Right ventricle myocardium superior (tissue), 1 donor: ENCODE results near the gene SCAPER. TPM values are rescaled to one million over a fixed set of nuclear protein-coding genes. Genes with fewer than 3 reads are reported as not detected.
"Not testable (repeated sequence)": the region's sequence is repeated elsewhere in the genome, so short reads cannot be mapped to it uniquely, and the experiment has no call there.

Source experiments
- ATAC-seq: fragments of 200-7000 bp; cut with Tn5 transposase; one replicate; pipeline ENCODE4 v1.9.1; 2020; ENCODE audit warnings: mild to moderate bottlenecking; ENCODE audit not compliant: poor library complexity
- DNase-seq: peaks from one replicate; pipeline ENCODE4 v3.0.0-alpha.2; 2020
- intact Hi-C: fragments of 100-400 bp; cut with DNase I; formaldehyde crosslinking; loops from one replicate; pipeline ENCODE4 v1.11.2; 2022
- microRNA-seq: library from miRNA; unstranded; fragments of <30 nt; microRNA quantifications from one replicate; pipeline ENCODE4 v1.2.0, GENCODE V29; 2020
- total RNA-seq: library from RNA; stranded (reverse); fragmentation: NEBNext Ultra II Directional; extraction: Animal tissue kit (Norgen Biotek cat#: 25700); gene quantifications from one replicate; pipeline ENCODE4 v1.2.1, GENCODE V29; 2021
- donor health status: DM: no; HTN: yes; CAD: no; lungs with severe emphysema.

The SCAPER gene
- total RNA-seq, 1 donor from 2014 or later = 47.8 TPM

- intact Hi-C loops = no loop called here
- no peak for DNase-seq
- no peak for ATAC-seq
Observed at GRCh38 chr15:76298986-76299385, 606.2 kb downstream of the SCAPER start.

DNA sequence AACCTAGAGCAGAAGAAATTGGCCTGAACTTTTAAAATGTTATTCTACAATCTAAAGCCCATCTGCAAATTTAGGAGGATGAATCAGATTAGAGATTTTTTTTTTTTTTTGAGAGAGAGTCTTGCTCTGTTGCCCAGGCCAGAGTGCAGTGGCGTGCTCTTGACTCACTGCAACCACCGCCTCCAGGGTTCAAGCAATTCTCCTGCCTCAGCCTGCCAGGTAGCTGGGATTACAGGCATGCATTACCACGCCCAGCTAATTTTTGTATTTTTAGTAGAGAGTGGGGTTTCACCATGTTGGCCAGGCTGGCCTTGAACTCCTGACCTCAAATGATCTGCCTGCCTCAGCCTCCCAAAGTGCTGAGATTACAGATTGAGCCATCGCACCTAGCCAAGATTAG lies 607.2 kb downstream of the SCAPER start:
- DNase-seq, ATAC-seq, intact Hi-C loops: not testable (repeated sequence)

Small RNA genes lying within 50 kb of the gene (microRNA-seq; reads per million reads assigned to microRNA genes)
- not detected for gene MIR3713

Other genes with a start within 250 kb of the SCAPER start
- gene RCN2, start 26.4 kb upstream of the SCAPER start, total RNA-seq = 18.9 TPM
- 5.0 TPM for gene PSTPIP1, start 89.8 kb upstream of the SCAPER start, total RNA-seq
- gene TSPAN3, start 165.8 kb upstream of the SCAPER start, total RNA-seq = 85.2 TPM